DND-41 (cell line): ENCODE results near the gene RARRES1.

Source experiments
- ATAC-seq: fragments of 200-7000 bp; cut with Tn5 transposase; 3 replicates; pipeline ENCODE4 v1.9.1; 2021; ENCODE audit warnings: low read depth; ENCODE audit not compliant: insufficient read depth
- DNase-seq: peaks from one replicate; pipeline ENCODE4 v3.0.0-alpha.2; 2020
- H2AFZ ChIP-seq: 2 replicates; pipeline ENCODE4 v1.6.0; 2012; ENCODE audit warnings: low read depth, low read length
- H3K27ac ChIP-seq: 2 replicates; pipeline ENCODE4 v1.5.1; 2012; ENCODE audit warnings: low read length, inconsistent platforms
- H3K27me3 ChIP-seq: fragments of 200-600 bp; sonication (generic); 2 replicates; pipeline ENCODE4 v1.6.0; 2012; ENCODE audit warnings: low read length, mild to moderate bottlenecking, inconsistent platforms; ENCODE audit not compliant: insufficient read depth, poor library complexity
- H3K36me3 ChIP-seq: 2 replicates; pipeline ENCODE4 v1.5.1; 2012; ENCODE audit warnings: low read length, inconsistent platforms; ENCODE audit not compliant: insufficient read depth
- H3K4me1 ChIP-seq: 2 replicates; pipeline ENCODE4 v1.5.1; 2012; ENCODE audit warnings: mild to moderate bottlenecking, low read length; ENCODE audit not compliant: insufficient read depth
- H3K4me2 ChIP-seq: 2 replicates; pipeline ENCODE4 v1.6.0; 2012; ENCODE audit warnings: mild to moderate bottlenecking, moderate library complexity, low read length, inconsistent platforms; ENCODE audit not compliant: insufficient read depth
- H3K4me3 ChIP-seq, 2 experiments: fragments of 200-600 bp in 1 of 2; shearing (Covaris generic) in 1 of 2; 2 replicates each; pipeline ENCODE4 v1.5.1; 2012 to 2016; ENCODE audit warnings: inconsistent platforms in 2 of 2, low read length in 2 of 2, mild to moderate bottlenecking in 2 of 2, low read depth in 1 of 2, moderate library complexity in 1 of 2
- H3K79me2 ChIP-seq: 2 replicates; pipeline ENCODE4 v1.6.0; 2012; ENCODE audit warnings: low read length, inconsistent platforms; ENCODE audit not compliant: insufficient read depth
- H3K9ac ChIP-seq: 2 replicates; pipeline ENCODE4 v1.6.0; 2012; ENCODE audit warnings: low read depth, mild to moderate bottlenecking, inconsistent platforms, low read length, moderate library complexity
- H3K9me3 ChIP-seq: 2 replicates; pipeline ENCODE4 v1.5.1; 2012; ENCODE audit warnings: low read length, moderate library complexity, mild to moderate bottlenecking, inconsistent platforms; ENCODE audit not compliant: insufficient read depth, severe bottlenecking
- H4K20me1 ChIP-seq: 2 replicates; pipeline ENCODE4 v1.6.0; 2012; ENCODE audit warnings: low read length; ENCODE audit not compliant: insufficient read depth
- EZH2 ChIP-seq: IDR thresholded peaks from 3 replicates; pipeline ENCODE4 v1.6.1; 2012; ENCODE audit warnings: borderline replicate concordance, low read depth, mild to moderate bottlenecking, moderate library complexity, low read length, inconsistent platforms; ENCODE audit not compliant: severe bottlenecking
- TF ChIP-seq, protein P1 (sequence below): IDR thresholded peaks from 2 replicates; pipeline ENCODE4 v1.5.1; 2012; ENCODE audit warnings: borderline replicate concordance, low read length, moderate library complexity, mild to moderate bottlenecking; ENCODE audit not compliant: poor library complexity, severe bottlenecking; ENCODE audit errors: extremely low read depth

Gene RARRES1

GRCh38 chr3:158685159-158685558, 47.1 kb downstream of the RARRES1 start:
- H3K4me3 ChIP-seq: no peak overlapping the region
- H2AFZ ChIP-seq: no peak overlapping the region
- no peak for DNase-seq
- no peaks in the 10 kb centered on the region for H4K20me1 ChIP-seq
- no peaks in the 10 kb centered on the region for H3K4me1 ChIP-seq
- H3K9me3 ChIP-seq: no peaks in the 10 kb centered on the region
- no peak overlapping the region for H3K27ac ChIP-seq
- H3K4me2 ChIP-seq: no peak overlapping the region
- no peak for ATAC-seq
- H3K9ac ChIP-seq: no peak overlapping the region
- no peaks in the 10 kb centered on the region for H3K27me3 ChIP-seq
- TF ChIP-seq, protein P1, sequence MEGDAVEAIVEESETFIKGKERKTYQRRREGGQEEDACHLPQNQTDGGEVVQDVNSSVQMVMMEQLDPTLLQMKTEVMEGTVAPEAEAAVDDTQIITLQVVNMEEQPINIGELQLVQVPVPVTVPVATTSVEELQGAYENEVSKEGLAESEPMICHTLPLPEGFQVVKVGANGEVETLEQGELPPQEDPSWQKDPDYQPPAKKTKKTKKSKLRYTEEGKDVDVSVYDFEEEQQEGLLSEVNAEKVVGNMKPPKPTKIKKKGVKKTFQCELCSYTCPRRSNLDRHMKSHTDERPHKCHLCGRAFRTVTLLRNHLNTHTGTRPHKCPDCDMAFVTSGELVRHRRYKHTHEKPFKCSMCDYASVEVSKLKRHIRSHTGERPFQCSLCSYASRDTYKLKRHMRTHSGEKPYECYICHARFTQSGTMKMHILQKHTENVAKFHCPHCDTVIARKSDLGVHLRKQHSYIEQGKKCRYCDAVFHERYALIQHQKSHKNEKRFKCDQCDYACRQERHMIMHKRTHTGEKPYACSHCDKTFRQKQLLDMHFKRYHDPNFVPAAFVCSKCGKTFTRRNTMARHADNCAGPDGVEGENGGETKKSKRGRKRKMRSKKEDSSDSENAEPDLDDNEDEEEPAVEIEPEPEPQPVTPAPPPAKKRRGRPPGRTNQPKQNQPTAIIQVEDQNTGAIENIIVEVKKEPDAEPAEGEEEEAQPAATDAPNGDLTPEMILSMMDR: no peak
- TF ChIP-seq EZH2: no peak
- peaks cover 21% of the 10 kb centered on the region; the same call in 1 of the 2 replicates for H3K36me3 ChIP-seq
- no peaks in the 10 kb centered on the region for H3K79me2 ChIP-seq

DNA sequence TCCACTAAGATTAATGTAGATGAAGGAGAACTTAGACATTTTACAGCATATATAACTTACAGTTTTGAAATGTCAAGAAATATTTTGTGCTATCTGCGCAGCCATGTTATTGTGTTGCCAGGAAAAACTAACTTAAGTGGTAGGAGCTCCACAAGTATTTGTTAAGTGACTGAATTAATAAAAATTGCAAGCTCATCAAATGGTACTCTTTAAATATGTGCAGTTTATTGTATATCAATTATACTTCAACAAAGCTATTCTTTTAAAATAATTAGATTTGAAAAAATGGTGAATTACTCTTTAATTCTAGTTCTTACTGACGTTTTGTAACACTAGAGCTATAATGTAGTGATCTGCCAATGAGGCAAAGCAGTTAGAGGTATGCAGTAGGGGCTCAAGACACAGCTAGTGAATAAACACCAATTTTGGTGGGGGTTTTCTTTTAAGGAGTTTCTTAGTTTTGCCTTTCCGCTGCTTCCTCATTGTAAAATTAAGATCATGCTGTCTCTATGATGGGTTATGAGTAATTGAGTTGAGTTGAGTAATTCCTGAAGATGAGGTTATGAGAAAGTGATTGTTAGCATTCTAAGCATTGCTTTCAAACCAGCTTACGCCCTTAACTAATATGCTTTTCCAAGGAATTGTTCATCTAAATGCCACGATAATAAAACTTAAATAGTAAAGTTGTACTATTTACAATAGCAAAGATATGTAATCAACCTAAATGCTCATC, 48.9 kb downstream of the RARRES1 start:
- TF ChIP-seq, protein P1: no peak
- no peak for TF ChIP-seq EZH2
- Histone ChIP-seq H2AFZ (no peak overlapping the region), H3K27ac (no peak overlapping the region), H3K9me3 (no peaks in the 10 kb centered on the region), H4K20me1 (no peaks in the 10 kb centered on the region), H3K79me2 (no peaks in the 10 kb centered on the region), H3K4me3 (no peak overlapping the region), H3K9ac (no peak overlapping the region), H3K4me1 (no peaks in the 10 kb centered on the region), H3K4me2 (no peak overlapping the region), H3K36me3 (peaks cover 19% of the 10 kb centered on the region; the same call in 1 of the 2 replicates), H3K27me3 (no peaks in the 10 kb centered on the region)
- DNase-seq: no peak
- no peak for ATAC-seq

GRCh38 chr3:158680861-158681260, 51.4 kb downstream of the RARRES1 start:
- Histone ChIP-seq H3K4me1 (no peaks in the 10 kb centered on the region), H3K9ac (no peak overlapping the region), H3K36me3 (peaks cover 26% of the 10 kb centered on the region; the same call in 1 of the 2 replicates), H3K27me3 (no peaks in the 10 kb centered on the region), H3K27ac (no peak overlapping the region), H4K20me1 (no peaks in the 10 kb centered on the region), H3K79me2 (no peaks in the 10 kb centered on the region), H3K4me3 (no peak overlapping the region), H3K4me2 (no peak overlapping the region), H3K9me3 (no peaks in the 10 kb centered on the region), H2AFZ (no peak overlapping the region)
- no peak for TF ChIP-seq EZH2
- TF ChIP-seq, protein P1: no peak
- DNase-seq (no peak), ATAC-seq (no peak)

- Histone ChIP-seq H3K4me2 (no peak overlapping the region), H3K4me3 (no peak overlapping the region), H3K9ac (no peak overlapping the region), H3K79me2 (no peaks in the 10 kb centered on the region), H3K36me3 (peaks cover 15% of the 10 kb centered on the region; the same call in 1 of the 2 replicates), H3K27me3 (no peaks in the 10 kb centered on the region), H3K4me1 (no peaks in the 10 kb centered on the region), H4K20me1 (no peaks in the 10 kb centered on the region), H3K27ac (no peak overlapping the region), H2AFZ (no peak overlapping the region), H3K9me3 (no peaks in the 10 kb centered on the region)
- DNase-seq (no peak), ATAC-seq (no peak)
- no peak for TF ChIP-seq EZH2
- TF ChIP-seq, protein P1: no peak
Observed at GRCh38 chr3:158679547-158680000, 52.7 kb downstream of the RARRES1 start.
